ENCODE data around the gene KRT4. TPM values are rescaled to one million over a fixed set of nuclear protein-coding genes. Genes with fewer than 3 reads are reported as not detected.

Gene KRT4
- total RNA-seq, 4 donors from 2014 or later: 0.51 to 1.1 (median 0.83) TPM; not detected in 1

GRCh38 chr12:52810554-52810953 lies 3.4 kb downstream of the KRT4 start:
- intact Hi-C loops (cut with DNase I; ENCODE audit: low total_unique reads): no loop called here
- 71 to 79% methylated on average over 5 of the region's 5 CpGs for WGBS, 2 donors
- TF ChIP-seq, protein P1, sequence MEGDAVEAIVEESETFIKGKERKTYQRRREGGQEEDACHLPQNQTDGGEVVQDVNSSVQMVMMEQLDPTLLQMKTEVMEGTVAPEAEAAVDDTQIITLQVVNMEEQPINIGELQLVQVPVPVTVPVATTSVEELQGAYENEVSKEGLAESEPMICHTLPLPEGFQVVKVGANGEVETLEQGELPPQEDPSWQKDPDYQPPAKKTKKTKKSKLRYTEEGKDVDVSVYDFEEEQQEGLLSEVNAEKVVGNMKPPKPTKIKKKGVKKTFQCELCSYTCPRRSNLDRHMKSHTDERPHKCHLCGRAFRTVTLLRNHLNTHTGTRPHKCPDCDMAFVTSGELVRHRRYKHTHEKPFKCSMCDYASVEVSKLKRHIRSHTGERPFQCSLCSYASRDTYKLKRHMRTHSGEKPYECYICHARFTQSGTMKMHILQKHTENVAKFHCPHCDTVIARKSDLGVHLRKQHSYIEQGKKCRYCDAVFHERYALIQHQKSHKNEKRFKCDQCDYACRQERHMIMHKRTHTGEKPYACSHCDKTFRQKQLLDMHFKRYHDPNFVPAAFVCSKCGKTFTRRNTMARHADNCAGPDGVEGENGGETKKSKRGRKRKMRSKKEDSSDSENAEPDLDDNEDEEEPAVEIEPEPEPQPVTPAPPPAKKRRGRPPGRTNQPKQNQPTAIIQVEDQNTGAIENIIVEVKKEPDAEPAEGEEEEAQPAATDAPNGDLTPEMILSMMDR (IDR thresholded peaks at IDR 0.05): no peak
- no peak for TF ChIP-seq POLR2A (IDR thresholded peaks at IDR 0.05)
- H3K4me3 ChIP-seq (ENCODE audit: low read depth, poor library complexity, severe bottlenecking): no peak overlapping the region
- DNase-seq (ENCODE audit: low spot score in 2 of 2): no peak

DNA sequence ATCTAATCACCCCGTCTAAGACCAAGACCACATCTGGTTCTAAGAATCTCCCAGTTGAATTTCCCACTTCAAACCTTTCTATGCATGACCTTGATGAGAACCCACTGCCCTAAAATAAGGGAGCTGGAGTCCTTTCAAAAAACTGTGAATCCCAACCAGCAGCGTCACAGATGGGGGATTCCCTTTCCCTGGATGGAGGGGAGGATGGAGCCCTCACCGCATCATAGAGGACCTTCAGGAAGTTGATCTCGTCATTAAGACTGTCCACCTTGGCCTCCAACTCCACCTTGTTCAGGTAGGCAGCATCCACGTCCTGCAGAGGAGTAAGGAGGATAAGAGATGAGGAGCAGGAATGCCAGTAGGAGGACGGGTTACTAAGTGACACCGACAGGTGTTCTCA lies 4.8 kb downstream of the KRT4 start:
- WGBS, 2 donors: 80 to 81% methylated on average over 7 of the region's 7 CpGs
- TF ChIP-seq, protein P1 (IDR thresholded peaks at IDR 0.05): no peak
- no peak for TF ChIP-seq POLR2A (IDR thresholded peaks at IDR 0.05)
- no peak overlapping the region for H3K4me3 ChIP-seq (ENCODE audit: low read depth, poor library complexity, severe bottlenecking)
- intact Hi-C loops (cut with DNase I; ENCODE audit: low total_unique reads): no loop called here
- DNase-seq (ENCODE audit: low spot score in 2 of 2): no peak

GRCh38 chr12:52808573-52809160 lies 5.2 kb downstream of the KRT4 start:
- TF ChIP-seq POLR2A (IDR thresholded peaks at IDR 0.05): no peak
- TF ChIP-seq, protein P1 (IDR thresholded peaks at IDR 0.05): no peak
- intact Hi-C loops (cut with DNase I; ENCODE audit: low total_unique reads): no loop called here
- WGBS, 2 donors: 98% methylated on average over 8 of the region's 8 CpGs
- DNase-seq (ENCODE audit: low spot score in 2 of 2): no peak
- no peak overlapping the region for H3K4me3 ChIP-seq (ENCODE audit: low read depth, poor library complexity, severe bottlenecking)

DNA sequence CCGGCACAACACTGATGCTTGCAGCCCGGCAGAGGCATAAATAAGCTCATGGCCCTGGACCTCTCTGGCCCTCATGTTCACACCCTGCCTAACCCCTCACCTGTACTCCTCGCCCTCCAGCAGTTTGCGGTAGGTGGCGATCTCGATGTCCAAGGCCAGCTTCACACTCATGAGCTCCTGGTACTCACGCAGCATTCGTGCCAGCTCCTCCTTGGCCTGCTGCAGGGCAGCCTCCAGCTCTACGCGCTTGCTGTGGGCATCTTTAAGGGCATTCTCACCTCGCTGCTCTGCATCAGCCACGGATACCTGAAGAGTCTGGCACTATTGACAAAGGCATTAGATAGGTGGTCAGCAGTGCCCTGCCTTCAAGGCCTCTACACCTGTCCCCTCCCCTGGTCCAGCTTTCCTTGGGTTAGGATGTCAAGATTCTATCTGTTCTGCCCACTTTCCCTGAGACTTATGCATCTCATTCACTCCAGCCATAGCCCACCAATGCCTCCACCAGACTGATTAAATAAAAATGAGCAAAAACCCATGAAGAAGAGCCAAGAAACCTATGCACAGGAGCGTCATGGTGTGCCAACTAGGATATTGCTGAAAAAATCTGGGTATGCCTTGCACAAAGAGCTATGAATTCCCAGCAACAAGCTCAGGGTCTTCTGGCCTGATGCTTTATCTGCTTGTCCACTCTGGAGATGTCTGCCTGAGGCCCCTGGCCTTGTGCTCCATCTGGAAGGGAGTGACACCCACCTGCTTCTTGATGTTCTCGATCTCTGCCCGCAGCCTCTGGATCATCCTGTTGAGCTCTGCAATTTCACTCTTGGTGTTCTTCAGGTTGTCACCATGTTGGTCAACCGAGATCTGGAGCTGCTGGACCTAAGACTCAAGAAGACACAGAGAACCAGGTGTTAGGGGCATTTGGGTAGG lies 6.1 kb downstream of the KRT4 start:
- H3K4me3 ChIP-seq (ENCODE audit: low read depth, poor library complexity, severe bottlenecking): no peak overlapping the region
- TF ChIP-seq, protein P1 (IDR thresholded peaks at IDR 0.05): no peak
- TF ChIP-seq POLR2A (IDR thresholded peaks at IDR 0.05): no peak
- no peak for DNase-seq (ENCODE audit: low spot score in 2 of 2)
- 89 to 93% methylated on average over 16 of the region's 16 CpGs for WGBS, 2 donors
- intact Hi-C loops (cut with DNase I; ENCODE audit: low total_unique reads): no loop called here

- no peak for DNase-seq (ENCODE audit: low spot score in 2 of 2)
- H3K4me3 ChIP-seq (ENCODE audit: low read depth, poor library complexity, severe bottlenecking): no peak overlapping the region
- WGBS, 2 donors: 80 to 85% methylated on average over 11 of the region's 11 CpGs
- no peak for TF ChIP-seq POLR2A (IDR thresholded peaks at IDR 0.05)
- TF ChIP-seq, protein P1 (IDR thresholded peaks at IDR 0.05): no peak
- intact Hi-C loops (cut with DNase I; ENCODE audit: low total_unique reads): no loop called here
These were observed 6.9 kb downstream of the KRT4 start for GRCh38 chr12:52806821-52807543.
